ENCODE measurements around the gene KLHL11.

KLHL11 gene

GRCh38 chr17:41864836-41865595, at the start of gene KLHL11:
KLHL11 (minus strand) TSS chr17:41865423; CDS start chr17:41865370, 53 bp downstream.
- Histone ChIP-seq H3K9ac (ENCODE audit: low read depth, low read length, poor library complexity, severe bottlenecking) (peak within 1 kb of the TSS; percentile 84), H3K79me2 (ENCODE audit: insufficient read depth, low read length) (peaks cover 48% of the 10 kb centered on the region), H3F3A (ENCODE audit: low read depth) (peaks cover 3% of the 10 kb centered on the region), H3K27me3 (ENCODE audit: insufficient read depth, low read length, poor library complexity, severe bottlenecking) (no peaks in the 10 kb centered on the region), H2AFZ (ENCODE audit: low read length) (peak within 1 kb of the TSS; percentile 85), H3K4me1 (ENCODE audit: insufficient read depth, low read length, poor library complexity, severe bottlenecking) (peaks cover 44% of the 10 kb centered on the region), H3K9me3 (ENCODE audit: insufficient read depth, low read depth, low read length) (no peaks in the 10 kb centered on the region), H4K20me1 (ENCODE audit: insufficient read depth, low read length, poor library complexity, severe bottlenecking) (peaks cover 41% of the 10 kb centered on the region), H3K9me2 (replicated peaks; ENCODE audit: low read depth, low read length) (no peaks in the 10 kb centered on the region), H3K36me3 (ENCODE audit: insufficient read depth, low read length) (peaks cover 31% of the 10 kb centered on the region; the same call in 1 of the 2 replicates), H3K4me2 (ENCODE audit: low read depth, low read length, poor library complexity, severe bottlenecking) (peak within 1 kb of the TSS; percentile 98), H3K4me3 (ENCODE audit: low read length, poor library complexity, severe bottlenecking) (peak within 1 kb of the TSS; percentile 91)
- no peak for TF ChIP-seq EZH2phosphoT487 (IDR thresholded peaks at IDR 0.05; ENCODE audit: borderline replicate concordance)
- TF ChIP-seq, protein P1, sequence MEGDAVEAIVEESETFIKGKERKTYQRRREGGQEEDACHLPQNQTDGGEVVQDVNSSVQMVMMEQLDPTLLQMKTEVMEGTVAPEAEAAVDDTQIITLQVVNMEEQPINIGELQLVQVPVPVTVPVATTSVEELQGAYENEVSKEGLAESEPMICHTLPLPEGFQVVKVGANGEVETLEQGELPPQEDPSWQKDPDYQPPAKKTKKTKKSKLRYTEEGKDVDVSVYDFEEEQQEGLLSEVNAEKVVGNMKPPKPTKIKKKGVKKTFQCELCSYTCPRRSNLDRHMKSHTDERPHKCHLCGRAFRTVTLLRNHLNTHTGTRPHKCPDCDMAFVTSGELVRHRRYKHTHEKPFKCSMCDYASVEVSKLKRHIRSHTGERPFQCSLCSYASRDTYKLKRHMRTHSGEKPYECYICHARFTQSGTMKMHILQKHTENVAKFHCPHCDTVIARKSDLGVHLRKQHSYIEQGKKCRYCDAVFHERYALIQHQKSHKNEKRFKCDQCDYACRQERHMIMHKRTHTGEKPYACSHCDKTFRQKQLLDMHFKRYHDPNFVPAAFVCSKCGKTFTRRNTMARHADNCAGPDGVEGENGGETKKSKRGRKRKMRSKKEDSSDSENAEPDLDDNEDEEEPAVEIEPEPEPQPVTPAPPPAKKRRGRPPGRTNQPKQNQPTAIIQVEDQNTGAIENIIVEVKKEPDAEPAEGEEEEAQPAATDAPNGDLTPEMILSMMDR (conservative IDR thresholded peaks at IDR 0.05; ENCODE audit: low read length): no peak

GRCh38 chr17:41915020-41915419, 49.8 kb upstream of the KLHL11 start:
- Histone ChIP-seq H3K9ac (ENCODE audit: low read depth, low read length, poor library complexity, severe bottlenecking) (peak overlapping the region; percentile 55), H4K20me1 (ENCODE audit: insufficient read depth, low read length, poor library complexity, severe bottlenecking) (peaks cover 80% of the 10 kb centered on the region), H2AFZ (ENCODE audit: low read length) (no peak overlapping the region), H3K4me3 (ENCODE audit: low read length, poor library complexity, severe bottlenecking) (peak overlapping the region; percentile 86), H3K9me3 (ENCODE audit: insufficient read depth, low read depth, low read length) (no peaks in the 10 kb centered on the region), H3F3A (ENCODE audit: low read depth) (no peaks in the 10 kb centered on the region), H3K4me2 (ENCODE audit: low read depth, low read length, poor library complexity, severe bottlenecking) (peak overlapping the region; percentile 98), H3K4me1 (ENCODE audit: insufficient read depth, low read length, poor library complexity, severe bottlenecking) (peaks cover 47% of the 10 kb centered on the region), H3K9me2 (replicated peaks; ENCODE audit: low read depth, low read length) (no peaks in the 10 kb centered on the region), H3K27me3 (ENCODE audit: insufficient read depth, low read length, poor library complexity, severe bottlenecking) (peaks cover 6% of the 10 kb centered on the region), H3K79me2 (ENCODE audit: insufficient read depth, low read length) (peaks cover 84% of the 10 kb centered on the region), H3K36me3 (ENCODE audit: insufficient read depth, low read length) (peaks cover 41% of the 10 kb centered on the region; the same call in 1 of the 2 replicates)
- TF ChIP-seq EZH2phosphoT487 (IDR thresholded peaks at IDR 0.05; ENCODE audit: borderline replicate concordance): no peak
- TF ChIP-seq, protein P1 (conservative IDR thresholded peaks at IDR 0.05; ENCODE audit: low read length): no peak

DNA sequence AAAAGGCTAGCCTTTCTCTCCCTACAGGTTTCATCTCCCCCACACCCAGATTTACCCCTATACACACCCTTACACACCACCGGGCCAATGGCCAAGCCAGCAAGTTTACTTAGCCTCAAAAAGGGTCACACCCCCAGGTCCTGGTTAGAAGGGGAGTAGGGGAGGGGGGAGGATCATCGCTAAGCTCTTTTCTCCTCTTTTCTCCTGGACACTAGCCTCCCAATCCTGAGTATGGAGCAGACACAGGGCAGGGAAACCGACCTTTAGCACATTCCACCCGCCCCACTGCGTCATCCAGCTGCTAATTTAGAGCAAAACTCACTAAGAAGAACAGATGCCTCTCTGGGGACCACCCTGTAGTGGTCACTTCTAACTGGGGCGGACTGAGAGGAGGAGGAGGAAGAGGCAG, 49.1 kb upstream of the KLHL11 start:
- Histone ChIP-seq H3K79me2 (ENCODE audit: insufficient read depth, low read length) (peaks cover 87% of the 10 kb centered on the region), H4K20me1 (ENCODE audit: insufficient read depth, low read length, poor library complexity, severe bottlenecking) (peaks cover 80% of the 10 kb centered on the region), H3K27me3 (ENCODE audit: insufficient read depth, low read length, poor library complexity, severe bottlenecking) (peaks cover 6% of the 10 kb centered on the region), H3K4me2 (ENCODE audit: low read depth, low read length, poor library complexity, severe bottlenecking) (peak overlapping the region; percentile 98), H2AFZ (ENCODE audit: low read length) (no peak overlapping the region), H3F3A (ENCODE audit: low read depth) (no peaks in the 10 kb centered on the region), H3K36me3 (ENCODE audit: insufficient read depth, low read length) (peaks cover 47% of the 10 kb centered on the region; the same call in 1 of the 2 replicates), H3K4me3 (ENCODE audit: low read length, poor library complexity, severe bottlenecking) (peak overlapping the region; percentile 86), H3K9ac (ENCODE audit: low read depth, low read length, poor library complexity, severe bottlenecking) (peak overlapping the region; percentile 55), H3K9me3 (ENCODE audit: insufficient read depth, low read depth, low read length) (no peaks in the 10 kb centered on the region), H3K9me2 (replicated peaks; ENCODE audit: low read depth, low read length) (no peaks in the 10 kb centered on the region), H3K4me1 (ENCODE audit: insufficient read depth, low read length, poor library complexity, severe bottlenecking) (peaks cover 41% of the 10 kb centered on the region)
- no peak for TF ChIP-seq EZH2phosphoT487 (IDR thresholded peaks at IDR 0.05; ENCODE audit: borderline replicate concordance)
- TF ChIP-seq, protein P1 (conservative IDR thresholded peaks at IDR 0.05; ENCODE audit: low read length): no peak

All from Loucy (cell line).